Measurements from ENCODE around the gene ARHGAP21.
A peak's percentile ranks its signal among the peaks of the same experiment; 100 is the strongest.
"Not testable (repeated sequence)": the region's sequence is repeated elsewhere in the genome, so short reads cannot be mapped to it uniquely, and the experiment has no call there.

The ARHGAP21 gene

GRCh38 chr10:24723788-24724380, at the start of gene ARHGAP21:
Gene ARHGAP21 (minus strand): TSS chr10:24723887. CDS start chr10:24721899, 1,988 bp downstream.
- TF ChIP-seq CTCF (IDR thresholded peaks at IDR 0.05; ENCODE audit: low read depth, low read length, missing control alignments) = peak; percentile 5
- H3K4me3 ChIP-seq (ENCODE audit: low read depth, low read length) = peak within 1 kb of the TSS; percentile 76
- DNase-seq (ENCODE audit: low read depth) = no peak

GRCh38 chr10:24771943-24772694, 48.4 kb upstream of the ARHGAP21 start:
- H3K4me3 ChIP-seq (ENCODE audit: low read depth, low read length) = no peak overlapping the region
- TF ChIP-seq CTCF (IDR thresholded peaks at IDR 0.05; ENCODE audit: low read depth, low read length, missing control alignments) = no peak
- DNase-seq (ENCODE audit: low read depth) = no peak

- not testable (repeated sequence) for H3K4me3 ChIP-seq (ENCODE audit: low read depth, low read length); DNase-seq (ENCODE audit: low read depth)
Observed at GRCh38 chr10:24764991-24765390, 41.3 kb upstream of the ARHGAP21 start.

GRCh38 chr10:24762966-24763623, 39.4 kb upstream of the ARHGAP21 start:
- TF ChIP-seq CTCF (IDR thresholded peaks at IDR 0.05; ENCODE audit: low read depth, low read length, missing control alignments) = no peak
- no peak overlapping the region for H3K4me3 ChIP-seq (ENCODE audit: low read depth, low read length)
- no peak for DNase-seq (ENCODE audit: low read depth)

GRCh38 chr10:24762161-24762924, 38.7 kb upstream of the ARHGAP21 start:
- no peak for TF ChIP-seq CTCF (IDR thresholded peaks at IDR 0.05; ENCODE audit: low read depth, low read length, missing control alignments)
- DNase-seq (ENCODE audit: low read depth) = no peak
- H3K4me3 ChIP-seq (ENCODE audit: low read depth, low read length) = no peak overlapping the region

GRCh38 chr10:24759672-24760071, 36.0 kb upstream of the ARHGAP21 start:
- no peak for DNase-seq (ENCODE audit: low read depth)
- TF ChIP-seq CTCF (IDR thresholded peaks at IDR 0.05; ENCODE audit: low read depth, low read length, missing control alignments) = no peak
- H3K4me3 ChIP-seq (ENCODE audit: low read depth, low read length) = no peak overlapping the region

- not testable (repeated sequence) for DNase-seq (ENCODE audit: low read depth); H3K4me3 ChIP-seq (ENCODE audit: low read depth, low read length)
Observed at GRCh38 chr10:24758254-24758653, 34.6 kb upstream of the ARHGAP21 start.
